Measurements from ENCODE around the gene MND1.

DNA sequence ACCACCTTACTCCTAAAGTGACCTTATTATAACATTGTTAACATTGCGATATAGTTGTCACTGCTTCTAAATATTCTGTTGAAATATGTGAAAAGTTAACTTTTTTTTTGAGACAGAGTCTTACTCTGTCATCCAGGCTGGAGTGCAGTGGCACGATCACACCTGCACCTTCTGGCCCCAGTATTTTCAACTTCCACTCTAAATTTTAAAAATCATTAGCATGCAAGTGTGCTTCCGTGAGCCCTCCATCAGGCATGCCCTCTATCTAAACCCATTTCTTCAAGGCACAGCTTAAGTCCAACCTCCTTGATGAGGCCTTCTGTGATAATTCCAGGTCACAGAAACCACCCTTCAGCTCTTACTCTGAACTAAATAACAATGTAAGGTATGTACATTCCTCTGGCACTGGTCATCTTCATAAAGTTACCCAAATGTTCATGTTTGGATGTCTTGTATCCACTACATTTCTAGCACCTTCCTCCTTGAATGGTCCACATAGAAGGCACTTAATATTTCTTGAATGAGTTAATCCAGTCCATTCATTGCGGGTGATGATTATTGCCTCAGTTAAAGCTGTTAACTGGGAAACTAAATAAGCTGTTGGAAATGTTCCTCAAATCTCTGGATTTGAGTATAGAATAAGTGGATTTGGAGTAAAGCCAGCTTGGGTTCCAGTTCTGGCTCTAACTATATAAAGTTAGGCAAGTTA lies 83.0 kb downstream of the MND1 start:
- TF ChIP-seq, protein P1, sequence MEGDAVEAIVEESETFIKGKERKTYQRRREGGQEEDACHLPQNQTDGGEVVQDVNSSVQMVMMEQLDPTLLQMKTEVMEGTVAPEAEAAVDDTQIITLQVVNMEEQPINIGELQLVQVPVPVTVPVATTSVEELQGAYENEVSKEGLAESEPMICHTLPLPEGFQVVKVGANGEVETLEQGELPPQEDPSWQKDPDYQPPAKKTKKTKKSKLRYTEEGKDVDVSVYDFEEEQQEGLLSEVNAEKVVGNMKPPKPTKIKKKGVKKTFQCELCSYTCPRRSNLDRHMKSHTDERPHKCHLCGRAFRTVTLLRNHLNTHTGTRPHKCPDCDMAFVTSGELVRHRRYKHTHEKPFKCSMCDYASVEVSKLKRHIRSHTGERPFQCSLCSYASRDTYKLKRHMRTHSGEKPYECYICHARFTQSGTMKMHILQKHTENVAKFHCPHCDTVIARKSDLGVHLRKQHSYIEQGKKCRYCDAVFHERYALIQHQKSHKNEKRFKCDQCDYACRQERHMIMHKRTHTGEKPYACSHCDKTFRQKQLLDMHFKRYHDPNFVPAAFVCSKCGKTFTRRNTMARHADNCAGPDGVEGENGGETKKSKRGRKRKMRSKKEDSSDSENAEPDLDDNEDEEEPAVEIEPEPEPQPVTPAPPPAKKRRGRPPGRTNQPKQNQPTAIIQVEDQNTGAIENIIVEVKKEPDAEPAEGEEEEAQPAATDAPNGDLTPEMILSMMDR (conservative IDR thresholded peaks at IDR 0.05; ENCODE audit: low read length) = no peak
- TF ChIP-seq EZH2phosphoT487 (IDR thresholded peaks at IDR 0.05; ENCODE audit: borderline replicate concordance, low read depth, low read length) = no peak

Data from OCI-LY7 (cell line).